ENCODE measurements around the gene XPO4. TPM values are rescaled to one million over a fixed set of nuclear protein-coding genes. Genes with fewer than 3 reads are reported as not detected.

The XPO4 gene
- total RNA-seq, 2 donors from 2014 or later: 19.3 to 24.8 TPM

DNA sequence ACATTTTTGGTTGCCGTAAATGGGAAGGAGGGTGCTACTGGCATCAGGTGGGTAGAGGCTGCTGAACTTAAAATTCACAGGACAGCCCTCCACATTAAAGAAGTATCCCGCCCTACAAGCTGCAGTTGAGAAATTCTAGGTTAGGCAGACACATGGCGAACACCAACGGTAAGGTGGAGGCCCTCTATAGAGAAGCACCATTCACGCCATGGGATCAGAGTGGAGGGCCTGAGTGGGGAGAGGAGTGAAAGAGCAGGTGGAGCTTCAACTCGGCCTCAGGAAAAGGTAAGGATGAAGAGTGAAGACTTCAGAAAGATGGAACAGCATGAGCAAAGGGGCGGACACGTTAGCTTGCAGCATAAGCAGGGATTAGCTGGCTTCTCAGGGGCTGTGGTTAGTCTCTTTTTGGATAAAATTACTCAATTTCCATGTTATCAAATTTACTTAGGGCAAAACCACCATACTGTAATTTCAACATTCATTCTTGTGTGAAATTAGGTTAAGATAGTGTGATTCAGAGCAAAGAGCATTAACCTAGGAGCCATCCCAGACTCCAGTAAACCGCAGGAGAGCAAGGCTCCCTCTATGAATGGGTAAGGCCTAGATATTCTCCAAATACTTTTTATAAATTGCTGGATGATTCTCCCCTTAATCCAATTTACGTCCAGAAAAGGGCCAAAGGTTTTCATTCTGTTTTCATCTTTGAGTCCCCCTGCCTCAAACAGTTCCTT is 130.0 kb downstream of the XPO4 start:
- Histone ChIP-seq H3K4me3 (peak overlapping the region; percentile 87), H3K27me3 (replicated peaks; ENCODE audit: insufficient read depth) (no peaks in the 10 kb centered on the region), H3K36me3 (no peaks in the 10 kb centered on the region), H3K9me3 (no peaks in the 10 kb centered on the region), H3K4me1 (ENCODE audit: control insufficient read depth in 1 of 2, low read depth in 2 of 2) (peaks cover 7 to 13% of the 10 kb centered on the region in 2 donors), H3K27ac (peak overlapping the region; percentile 89 to 94)
- ATAC-seq (ENCODE audit: insufficient number of reproducible peaks, low FRiP score, low read depth): no peak
- TF ChIP-seq, protein P1, sequence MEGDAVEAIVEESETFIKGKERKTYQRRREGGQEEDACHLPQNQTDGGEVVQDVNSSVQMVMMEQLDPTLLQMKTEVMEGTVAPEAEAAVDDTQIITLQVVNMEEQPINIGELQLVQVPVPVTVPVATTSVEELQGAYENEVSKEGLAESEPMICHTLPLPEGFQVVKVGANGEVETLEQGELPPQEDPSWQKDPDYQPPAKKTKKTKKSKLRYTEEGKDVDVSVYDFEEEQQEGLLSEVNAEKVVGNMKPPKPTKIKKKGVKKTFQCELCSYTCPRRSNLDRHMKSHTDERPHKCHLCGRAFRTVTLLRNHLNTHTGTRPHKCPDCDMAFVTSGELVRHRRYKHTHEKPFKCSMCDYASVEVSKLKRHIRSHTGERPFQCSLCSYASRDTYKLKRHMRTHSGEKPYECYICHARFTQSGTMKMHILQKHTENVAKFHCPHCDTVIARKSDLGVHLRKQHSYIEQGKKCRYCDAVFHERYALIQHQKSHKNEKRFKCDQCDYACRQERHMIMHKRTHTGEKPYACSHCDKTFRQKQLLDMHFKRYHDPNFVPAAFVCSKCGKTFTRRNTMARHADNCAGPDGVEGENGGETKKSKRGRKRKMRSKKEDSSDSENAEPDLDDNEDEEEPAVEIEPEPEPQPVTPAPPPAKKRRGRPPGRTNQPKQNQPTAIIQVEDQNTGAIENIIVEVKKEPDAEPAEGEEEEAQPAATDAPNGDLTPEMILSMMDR (IDR thresholded peaks at IDR 0.05): no peak
- no peak for DNase-seq (ENCODE audit: low spot score)

DNA sequence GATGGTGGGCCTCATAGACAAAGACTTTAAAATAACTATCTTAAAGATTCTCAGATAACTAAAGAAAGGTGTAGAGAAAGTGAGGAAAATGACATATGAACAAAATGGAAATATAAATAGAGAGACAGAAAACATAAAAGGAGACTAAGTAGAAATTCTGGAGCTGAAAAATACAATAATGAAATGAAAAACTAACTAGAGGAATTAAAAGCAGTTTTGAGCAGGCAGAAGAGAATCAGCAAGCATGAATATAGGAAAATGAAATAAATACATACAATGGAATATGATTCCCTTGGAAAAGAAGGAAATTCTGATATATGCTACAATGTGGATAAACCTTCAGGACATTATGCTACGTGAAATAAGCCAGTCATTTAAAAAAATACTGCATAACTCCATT is 132.7 kb downstream of the XPO4 start:
- Histone ChIP-seq H3K36me3 (no peaks in the 10 kb centered on the region), H3K4me3 (no peak overlapping the region), H3K4me1 (ENCODE audit: control insufficient read depth in 1 of 2, low read depth in 2 of 2) (peaks cover 7 to 13% of the 10 kb centered on the region in 2 donors), H3K9me3 (no peaks in the 10 kb centered on the region), H3K27me3 (replicated peaks; ENCODE audit: insufficient read depth) (no peaks in the 10 kb centered on the region), H3K27ac (no peak overlapping the region)
- ATAC-seq (ENCODE audit: insufficient number of reproducible peaks, low FRiP score, low read depth) (no peak), DNase-seq (ENCODE audit: low spot score) (no peak)
- TF ChIP-seq, protein P1 (IDR thresholded peaks at IDR 0.05): no peak

DNA sequence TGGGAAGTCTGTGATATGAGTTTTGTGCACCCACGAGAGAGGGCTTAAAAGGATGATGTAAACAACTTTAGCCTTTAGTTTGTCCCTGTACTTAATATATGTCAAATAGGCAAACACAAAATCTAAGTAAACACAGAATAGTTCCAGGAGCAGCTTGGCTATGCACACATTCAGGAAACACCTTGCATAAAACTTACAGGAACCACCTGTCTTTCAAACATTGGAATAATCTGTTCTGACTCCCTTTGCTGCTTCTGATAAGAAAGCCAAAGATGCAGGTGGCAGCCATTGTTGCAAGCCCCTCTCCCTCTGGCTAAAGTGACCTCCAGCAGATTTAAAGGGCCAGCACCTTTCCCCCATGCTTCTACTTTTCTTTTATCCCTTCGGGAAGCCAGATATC is 133.5 kb downstream of the XPO4 start:
- H3K27me3 ChIP-seq (replicated peaks; ENCODE audit: insufficient read depth): no peaks in the 10 kb centered on the region

DNA sequence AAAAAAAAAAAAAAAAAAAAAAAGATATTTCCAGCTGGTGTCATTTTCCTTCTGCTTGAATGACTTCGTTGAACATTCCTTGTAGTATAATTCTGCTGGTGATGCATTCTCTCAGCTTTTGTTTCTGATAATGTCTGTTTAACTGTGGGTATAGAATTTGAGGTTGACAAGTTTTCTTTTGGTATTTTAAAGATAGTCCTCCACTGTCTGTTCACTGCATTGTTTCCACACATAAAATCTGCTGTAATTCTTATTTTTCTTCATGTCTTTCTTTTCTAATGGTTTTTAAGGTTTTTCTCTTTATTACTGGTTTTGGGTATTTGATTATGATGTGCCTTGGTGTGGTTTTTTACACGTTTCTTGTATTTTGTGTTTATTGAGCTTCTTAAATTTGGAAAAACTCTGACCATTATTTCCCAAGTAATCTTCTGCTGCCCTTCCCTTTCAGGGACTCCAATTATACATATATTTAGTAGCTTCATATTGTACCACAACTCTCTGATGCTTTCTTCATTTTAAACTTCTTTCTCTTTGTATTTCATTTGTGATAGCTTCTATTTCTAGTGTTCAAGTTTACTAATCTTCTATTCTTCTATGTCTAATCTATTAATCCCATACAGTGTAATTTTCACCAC is 135.1 kb downstream of the XPO4 start:
- Histone ChIP-seq H3K9me3 (no peaks in the 10 kb centered on the region), H3K36me3 (no peaks in the 10 kb centered on the region), H3K4me1 (ENCODE audit: control insufficient read depth in 1 of 2, low read depth in 2 of 2) (peaks cover 2 to 3% of the 10 kb centered on the region in 2 donors), H3K27me3 (replicated peaks; ENCODE audit: insufficient read depth) (no peaks in the 10 kb centered on the region), H3K4me3 (no peak overlapping the region), H3K27ac (no peak overlapping the region)
- DNase-seq (ENCODE audit: low spot score): no peak
- TF ChIP-seq, protein P1 (IDR thresholded peaks at IDR 0.05): no peak
- no peak for ATAC-seq (ENCODE audit: insufficient number of reproducible peaks, low FRiP score, low read depth)

More for the DNA sequence above, 133.5 kb downstream of the XPO4 start:
- Histone ChIP-seq H3K36me3 (no peaks in the 10 kb centered on the region), H3K4me1 (ENCODE audit: control insufficient read depth in 1 of 2, low read depth in 2 of 2) (peaks cover 7 to 10% of the 10 kb centered on the region in 2 donors), H3K9me3 (no peaks in the 10 kb centered on the region), H3K4me3 (no peak overlapping the region), H3K27ac (no peak overlapping the region)
- TF ChIP-seq, protein P1 (IDR thresholded peaks at IDR 0.05): no peak
- DNase-seq (ENCODE audit: low spot score) (no peak), ATAC-seq (ENCODE audit: insufficient number of reproducible peaks, low FRiP score, low read depth) (no peak)

DNA sequence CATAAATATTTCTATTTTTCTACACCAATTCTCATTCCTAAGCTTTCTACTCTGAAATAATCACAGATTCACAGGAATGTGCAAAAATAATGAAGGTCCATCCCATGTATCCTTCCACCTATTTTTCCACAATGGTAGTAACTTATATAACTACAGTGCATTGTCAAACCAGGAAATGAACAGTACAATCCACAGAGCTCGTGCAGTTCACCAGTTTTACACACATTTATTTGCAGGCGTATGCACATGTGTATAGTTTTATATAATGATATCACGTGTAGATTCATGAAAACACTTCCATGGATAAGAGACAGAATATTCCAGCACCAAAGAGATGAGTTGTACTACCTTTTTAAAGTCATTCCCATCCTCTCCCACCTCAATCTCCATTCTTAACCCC is 141.7 kb downstream of the XPO4 start:
- TF ChIP-seq, protein P1 (IDR thresholded peaks at IDR 0.05): no peak
- Histone ChIP-seq H3K9me3 (no peaks in the 10 kb centered on the region), H3K27me3 (replicated peaks; ENCODE audit: insufficient read depth) (no peaks in the 10 kb centered on the region), H3K36me3 (no peaks in the 10 kb centered on the region), H3K4me3 (no peak overlapping the region), H3K27ac (no peak overlapping the region), H3K4me1 (ENCODE audit: control insufficient read depth in 1 of 2, low read depth in 2 of 2) (no peaks in the 10 kb centered on the region)
- DNase-seq (ENCODE audit: low spot score) (no peak), ATAC-seq (ENCODE audit: insufficient number of reproducible peaks, low FRiP score, low read depth) (no peak)
